ENCODE results near the gene MPPED1.

- no peak for TF ChIP-seq GATA2 (IDR thresholded peaks at IDR 0.05; ENCODE audit: insufficient read depth, insufficient read length, low read depth, low read length)
- TF ChIP-seq CTCF (IDR thresholded peaks at IDR 0.05; ENCODE audit: extremely low read depth in 1 of 2, insufficient read depth in 1 of 2, low read depth in 1 of 2, low read length in 2 of 2) = no peak
- TF ChIP-seq EZH2 (IDR thresholded peaks at IDR 0.05; ENCODE audit: borderline replicate concordance, low read depth, low read length, severe bottlenecking) = no peak
These were observed 22.5 kb upstream of the MPPED1 start for GRCh38 chr22:43389227-43389836.
